Activated CD4-positive, alpha-beta T cell treated with anti-CD3 and anti-CD28 coated beads for 4 hours (primary cell): ENCODE results near the gene ALG6.
"Not testable (repeated sequence)": the region's sequence is repeated elsewhere in the genome, so short reads cannot be mapped to it uniquely, and the experiment has no call there.

Experiments
- DNase-seq, 2 donors: peaks; one replicate each; pipeline ENCODE4 v3.0.0-alpha.2; 2020

Gene ALG6

DNA sequence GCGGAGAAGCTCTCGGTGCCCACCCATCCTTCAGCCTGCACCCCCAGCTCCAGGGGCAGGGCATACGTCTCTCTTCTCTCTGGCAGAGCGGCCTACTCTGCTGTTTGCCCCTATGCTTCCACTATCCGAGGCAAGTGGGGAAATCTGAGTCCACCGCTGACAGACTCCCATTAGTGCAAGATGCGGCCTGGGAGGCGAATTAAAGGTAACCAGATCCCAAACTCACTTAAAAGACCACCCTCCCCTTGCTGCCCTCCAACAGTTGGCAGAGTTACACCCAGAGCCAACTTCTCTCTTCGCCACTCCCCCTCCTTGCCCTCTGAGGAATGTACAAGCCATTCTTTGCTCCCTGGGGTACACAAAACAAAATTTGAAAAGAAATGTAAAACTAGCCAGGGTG lies 38.6 kb upstream of the ALG6 start:
- no peak for DNase-seq

DNA sequence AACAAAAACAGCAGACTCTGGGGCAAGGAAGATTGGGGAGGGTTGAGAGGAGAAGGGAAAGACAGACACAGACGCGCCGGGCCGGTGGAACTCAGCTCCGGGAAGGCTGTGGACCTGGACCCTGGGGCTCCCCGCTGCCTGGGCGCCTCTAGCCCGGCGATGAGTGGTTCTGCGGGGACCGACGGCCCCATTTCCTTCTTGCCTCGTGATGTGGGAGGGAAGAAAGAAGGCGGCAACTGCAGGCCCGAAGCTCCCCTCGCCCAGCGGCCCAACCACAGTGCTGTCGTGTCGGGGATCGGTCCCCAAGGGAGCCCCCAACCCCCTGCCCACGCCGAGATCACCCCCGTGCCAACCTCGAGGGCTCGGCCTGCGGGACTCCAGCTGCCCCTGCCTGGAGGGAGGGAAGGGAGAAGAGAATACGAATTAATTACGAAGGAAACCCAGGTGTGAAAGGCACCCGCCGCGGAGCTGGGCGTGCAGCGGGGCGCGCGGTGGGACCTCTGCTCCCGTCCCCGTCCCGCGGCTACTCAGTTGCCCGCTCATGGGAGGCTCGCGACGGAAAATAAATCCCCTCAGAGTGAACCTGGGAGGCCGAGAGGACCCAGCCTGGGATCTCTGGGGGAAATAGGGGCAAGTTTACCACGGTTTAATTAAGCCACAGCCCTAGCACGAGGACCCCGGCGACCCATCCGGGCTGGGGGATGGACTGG lies 37.7 kb upstream of the ALG6 start:
- DNase-seq, result no peak

DNA sequence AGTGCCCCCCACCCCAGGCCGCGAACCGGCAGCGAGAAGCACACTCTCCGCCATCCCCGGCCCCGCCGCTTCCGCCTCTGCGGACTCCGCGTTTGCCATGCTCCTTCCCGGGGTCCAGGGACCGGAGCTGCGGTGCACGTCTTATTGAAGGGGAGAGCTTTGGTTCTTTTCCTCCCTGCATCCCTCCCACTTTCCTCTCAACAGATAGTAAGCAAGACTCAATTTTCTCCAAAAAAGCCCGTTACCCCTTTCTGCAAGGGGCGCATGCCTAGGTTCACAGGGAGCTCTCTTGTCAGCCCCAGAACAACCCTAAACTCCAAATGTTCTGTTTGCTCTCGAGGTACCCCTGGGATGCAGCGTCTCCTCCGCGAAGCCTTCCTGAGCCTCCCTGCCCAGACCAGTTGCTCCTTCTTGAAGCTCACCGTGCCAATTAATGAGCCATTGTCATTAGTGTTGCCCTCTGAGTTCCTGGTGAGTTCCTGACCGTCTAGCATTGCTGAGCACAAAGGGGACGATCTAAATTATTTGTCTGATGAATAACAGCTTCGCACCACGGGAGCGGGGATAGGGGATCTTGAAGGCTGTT lies 37.0 kb upstream of the ALG6 start:
- no peak for DNase-seq

DNA sequence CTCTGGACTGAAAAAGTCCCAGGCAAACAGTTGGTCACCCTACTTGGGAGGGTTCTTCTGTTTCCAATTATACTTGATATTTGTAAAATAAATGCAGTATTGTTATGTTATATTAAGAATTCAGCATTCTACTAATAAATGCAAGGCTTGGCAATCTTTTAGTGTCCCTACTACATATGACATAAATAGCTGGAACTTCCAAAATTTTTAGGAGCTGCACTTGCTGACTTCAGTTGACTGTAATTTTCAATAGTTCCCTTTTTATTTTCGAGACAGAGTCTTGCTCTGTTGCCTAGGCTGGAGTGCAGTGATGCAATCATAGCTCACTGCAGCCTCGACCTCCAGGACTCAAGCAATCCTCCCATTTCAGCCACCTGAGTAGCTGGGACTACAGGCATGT lies 25.0 kb upstream of the ALG6 start:
- no peak for DNase-seq

DNA sequence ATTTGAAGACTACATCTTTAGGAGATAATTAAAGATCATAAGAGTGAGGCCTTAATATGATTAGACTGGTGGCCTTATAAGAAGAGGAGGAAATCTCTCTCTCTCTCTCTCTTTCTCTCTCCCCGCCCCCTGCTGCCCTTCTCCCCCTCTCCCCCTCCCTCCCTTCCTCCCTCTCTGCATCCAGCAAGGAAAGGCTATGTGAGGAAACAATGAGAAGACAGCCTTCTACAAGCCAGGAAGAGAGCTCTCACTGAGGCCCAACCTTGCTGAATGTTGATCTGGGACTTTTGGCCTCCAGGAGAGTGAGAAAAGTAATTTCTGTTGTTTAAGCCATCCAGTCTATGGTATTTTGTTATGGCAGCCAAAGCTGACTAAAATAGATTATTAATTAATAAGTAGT lies 23.5 kb upstream of the ALG6 start:
- DNase-seq, result no peak

DNA sequence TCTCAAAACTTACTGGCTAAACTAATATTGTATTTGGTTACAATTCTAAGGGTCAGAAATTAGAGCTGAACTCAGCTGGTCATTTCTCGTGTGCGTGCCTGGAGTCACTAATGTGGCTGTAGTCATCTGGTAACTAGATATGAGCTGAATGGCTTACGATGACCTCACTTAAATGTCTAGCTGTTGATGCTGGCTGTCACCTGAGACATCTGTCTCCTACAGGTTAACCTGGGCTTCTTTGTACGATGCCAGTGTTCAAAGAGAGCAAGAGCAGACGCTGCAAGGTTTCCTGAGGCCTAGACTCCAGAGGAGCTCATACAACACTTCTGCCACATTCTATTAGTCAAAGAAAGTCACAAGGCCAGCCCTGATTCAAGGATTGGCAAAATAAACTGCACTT lies 17.1 kb upstream of the ALG6 start:
- DNase-seq, result no peak

DNA sequence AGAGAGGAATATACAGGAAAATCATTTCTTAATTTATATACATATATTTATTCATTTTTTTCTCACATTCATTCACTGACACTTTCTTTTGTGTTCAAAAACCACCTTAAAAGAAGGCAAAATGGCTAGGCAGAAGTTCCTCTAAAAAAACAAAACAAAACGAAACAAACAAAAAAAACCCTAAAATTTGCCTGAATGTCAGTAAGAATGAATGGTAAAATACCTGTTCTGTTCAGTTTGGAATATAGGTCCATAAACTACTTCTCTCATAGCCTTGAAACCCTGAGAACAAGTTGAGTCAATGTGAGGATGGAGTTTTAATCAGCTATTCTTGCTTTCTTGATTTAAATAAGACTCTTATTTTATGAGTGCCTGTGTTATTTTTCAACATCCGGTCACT lies 14.7 kb upstream of the ALG6 start:
- no peak for DNase-seq

DNA sequence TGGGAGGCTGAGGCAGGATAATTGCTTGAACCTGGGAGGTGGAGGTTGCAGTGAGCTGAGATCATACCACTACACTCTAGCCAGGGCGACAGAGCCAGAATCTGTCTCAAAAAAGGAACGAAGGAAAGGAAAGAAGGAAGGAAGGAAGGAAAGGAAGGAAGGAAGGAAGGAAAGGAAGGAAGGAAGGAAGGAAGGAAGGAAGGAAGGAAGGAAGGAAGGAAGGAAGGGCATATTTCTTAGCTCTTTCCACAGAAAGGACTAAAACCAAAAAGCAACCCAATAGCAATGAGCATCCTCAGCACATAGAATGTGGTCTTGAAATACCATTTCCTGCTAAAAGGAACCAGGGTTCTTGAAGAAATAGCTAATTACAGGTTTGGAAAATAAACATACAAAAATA lies 11.2 kb upstream of the ALG6 start:
- not testable (repeated sequence) for DNase-seq

DNA sequence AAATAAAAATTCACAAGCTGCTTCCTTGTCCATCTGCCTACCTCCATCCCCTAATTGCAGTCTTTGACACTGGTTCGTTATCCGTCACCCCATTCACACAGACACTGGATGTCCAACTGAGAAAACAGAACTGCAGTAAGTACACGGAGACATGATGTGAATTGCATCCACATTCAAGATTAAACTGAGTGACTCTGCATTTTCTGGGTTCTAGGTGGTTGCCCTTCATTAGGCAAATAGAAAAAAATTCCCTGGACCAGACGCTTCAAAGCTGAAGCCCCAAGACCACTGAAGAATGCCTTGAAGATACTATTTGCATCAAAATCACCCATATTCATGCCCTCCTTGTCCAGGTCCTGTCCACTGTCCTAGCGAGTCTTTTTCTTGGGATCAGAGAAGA lies 7.9 kb upstream of the ALG6 start:
- no peak for DNase-seq

DNA sequence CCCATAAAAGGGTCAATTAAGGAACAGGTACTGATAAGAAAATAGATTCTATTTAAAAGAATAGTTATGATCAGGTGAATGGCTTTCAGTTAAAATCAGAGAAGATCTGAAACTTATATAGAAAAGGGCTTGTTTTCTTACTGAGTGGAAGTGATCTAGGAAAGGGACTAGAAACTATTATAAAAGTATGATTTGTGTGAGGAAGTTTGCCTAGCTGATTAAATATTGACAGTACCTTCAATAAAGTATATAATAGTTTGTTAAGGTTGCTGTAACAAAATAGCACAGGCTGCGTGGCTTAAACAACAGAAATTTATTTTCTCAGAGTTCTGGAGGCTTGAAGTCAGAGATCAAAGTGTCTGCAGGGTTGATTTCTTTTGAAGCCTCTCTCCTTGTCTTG lies 5.4 kb upstream of the ALG6 start:
- no peak for DNase-seq

DNA sequence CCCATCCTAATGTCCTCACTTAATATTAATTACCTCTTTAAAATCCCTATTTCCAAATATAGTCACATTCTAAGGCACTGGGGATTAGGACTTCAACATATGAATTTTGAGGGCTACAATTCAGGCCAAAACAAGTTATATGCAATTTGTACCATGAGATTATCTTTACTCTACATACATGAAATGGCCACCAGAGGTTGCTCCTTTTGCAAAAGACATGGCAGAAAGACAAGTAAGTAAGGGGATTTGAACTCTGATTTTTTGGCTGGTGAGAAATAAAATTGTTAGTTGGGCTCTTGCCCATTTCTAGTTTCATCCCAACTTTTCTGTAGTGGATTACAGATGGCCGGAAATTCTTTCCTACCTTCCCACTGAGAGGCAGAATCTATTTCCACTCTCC lies 4.8 kb upstream of the ALG6 start:
- no peak for DNase-seq

DNA sequence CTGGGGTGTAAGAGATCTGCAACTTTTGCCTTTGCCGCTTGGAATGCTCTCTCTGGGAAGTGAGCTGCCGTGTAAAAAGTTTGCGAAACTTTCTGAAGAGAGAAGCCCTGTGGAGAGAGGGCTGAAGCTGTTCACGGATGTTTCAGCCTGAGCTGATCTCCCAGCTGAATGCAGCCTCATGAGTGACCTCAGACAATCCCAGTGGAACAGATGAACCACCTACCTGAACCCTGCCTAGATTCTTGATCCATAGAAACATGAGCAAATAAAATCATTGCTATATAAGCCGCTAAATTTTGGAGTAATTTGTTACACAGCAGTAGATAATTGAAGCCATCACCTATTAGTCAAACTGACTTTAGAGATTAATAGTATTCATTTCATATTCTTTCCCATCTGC lies 4.4 kb upstream of the ALG6 start:
- DNase-seq, result no peak

DNA sequence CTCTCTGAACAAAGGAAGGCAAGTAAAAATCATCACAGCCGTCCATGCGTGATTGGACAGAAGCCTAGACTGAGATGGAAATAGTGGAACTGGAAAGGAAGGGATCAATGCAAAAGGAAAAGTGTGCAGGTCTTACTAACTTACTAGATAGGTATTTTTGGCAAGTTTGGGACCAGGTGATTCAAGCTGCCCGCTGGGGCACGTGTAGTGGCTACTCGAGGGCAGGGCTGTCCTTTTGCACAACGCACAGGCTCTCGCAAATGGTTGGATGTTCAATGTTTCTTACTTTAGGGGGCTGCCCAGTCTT lies 566 bp upstream of the ALG6 start:
- no peak for DNase-seq

DNA sequence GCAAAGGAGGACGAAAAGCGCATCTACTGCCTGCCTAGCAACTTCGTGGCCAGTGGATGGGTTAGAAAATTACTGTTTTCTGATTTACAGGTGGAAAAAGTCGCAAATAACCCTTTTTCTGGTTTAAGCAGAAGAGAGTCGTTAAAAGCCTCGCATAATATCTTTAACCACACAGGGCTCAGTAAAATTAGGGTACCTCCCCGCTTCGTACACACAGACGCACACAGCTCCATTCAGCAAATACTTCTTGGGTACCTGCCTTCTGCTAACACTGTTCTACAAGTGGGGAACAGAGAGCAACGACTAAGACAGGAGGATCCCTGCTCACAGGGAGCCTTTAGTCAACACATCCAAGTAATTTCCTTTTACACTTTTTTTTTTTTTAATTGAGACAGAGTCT lies 704 bp downstream of the ALG6 start:
- no peak for DNase-seq

DNA sequence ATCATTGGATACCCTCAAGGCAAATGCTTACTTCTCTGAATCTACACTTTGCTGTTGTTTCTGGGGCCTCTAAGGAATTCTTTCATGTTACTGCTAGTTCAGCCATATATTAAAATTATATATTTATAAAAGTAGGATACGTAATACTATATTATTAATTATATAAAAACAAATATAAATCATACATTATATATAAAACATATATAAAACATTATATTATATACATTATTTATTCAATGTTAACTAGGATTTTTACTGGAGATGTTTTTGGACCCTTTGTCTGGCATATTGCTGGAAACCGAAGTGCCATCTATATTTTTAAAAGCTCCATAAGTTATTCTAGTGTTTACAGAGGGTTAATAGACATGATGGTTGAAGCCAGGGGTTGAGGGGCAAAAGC lies 12.2 kb downstream of the ALG6 start:
- no peak for DNase-seq

DNA sequence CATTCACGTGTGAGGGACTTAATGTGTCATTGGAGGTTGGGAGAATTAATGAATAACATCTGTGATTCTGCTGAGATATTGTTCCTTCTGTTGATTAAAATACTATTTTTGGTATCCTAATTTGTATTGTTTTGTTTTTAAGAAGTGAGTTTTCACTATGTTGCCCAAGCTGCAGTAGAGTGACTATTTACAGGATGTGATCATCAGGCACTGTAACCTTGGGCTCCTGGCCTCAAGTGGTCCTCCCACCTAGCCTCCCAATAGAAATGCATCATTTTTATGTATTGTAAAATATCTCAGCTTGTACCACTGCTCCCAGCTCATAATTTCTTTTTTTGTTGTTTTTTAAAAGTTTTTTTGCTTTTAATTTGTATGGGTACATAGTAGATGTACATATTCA lies 14.3 kb downstream of the ALG6 start:
- no peak for DNase-seq

DNA sequence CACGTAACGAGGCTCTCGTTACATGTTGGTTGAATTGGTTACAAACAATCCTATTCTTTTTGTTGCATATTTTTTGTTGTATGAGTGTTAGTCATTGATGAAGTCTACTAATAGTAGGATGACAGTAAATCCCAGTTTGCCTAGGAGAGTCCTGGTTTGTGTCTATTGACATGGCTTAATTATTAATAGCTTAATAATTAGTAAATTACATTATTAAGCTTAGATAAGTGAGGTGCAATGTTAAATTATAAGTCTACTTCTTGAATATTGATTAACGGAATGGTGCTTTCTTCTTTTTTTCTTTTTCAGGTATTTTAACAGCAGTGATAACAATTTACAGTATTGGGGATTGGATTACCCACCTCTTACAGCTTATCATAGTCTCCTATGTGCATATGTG lies 34.5 kb downstream of the ALG6 start:
- DNase-seq, result no peak

DNA sequence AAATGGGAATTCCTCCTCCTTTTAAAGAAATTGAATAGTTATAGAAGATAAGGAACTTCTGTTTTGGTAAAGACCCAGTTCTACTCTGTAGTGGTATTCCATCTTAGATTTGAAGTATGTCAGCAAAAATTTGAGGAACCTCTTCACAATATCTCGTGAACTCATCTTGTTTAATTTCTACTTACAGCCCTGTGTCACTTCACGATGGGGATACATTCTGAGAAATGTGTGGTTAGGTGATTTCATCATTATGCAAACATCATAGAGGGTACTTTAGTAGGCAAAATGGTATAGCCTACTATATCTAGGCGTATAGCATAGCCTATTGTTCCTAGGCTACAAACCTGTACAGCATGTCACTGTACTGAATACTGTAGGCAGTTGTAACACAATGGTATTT lies 36.0 kb downstream of the ALG6 start:
- DNase-seq, result no peak

DNA sequence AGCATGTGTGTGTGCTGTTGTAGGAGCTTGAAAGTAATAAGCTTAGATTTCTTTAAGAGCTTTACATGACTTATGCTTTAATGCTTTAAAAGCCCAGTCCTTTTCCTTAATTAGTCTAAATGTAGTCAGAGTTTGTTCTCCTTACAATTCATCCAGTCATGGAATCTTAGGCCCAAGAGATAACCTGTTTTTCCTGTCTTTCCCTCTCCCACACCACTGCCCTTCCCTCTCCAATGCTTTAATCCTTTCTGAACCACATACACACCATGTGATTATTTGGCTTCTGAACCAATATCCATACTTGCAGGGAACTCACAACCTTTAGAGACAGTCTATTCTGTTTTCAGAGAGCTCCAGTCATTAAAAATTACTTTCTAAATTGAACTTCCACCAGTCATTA lies 37.6 kb downstream of the ALG6 start:
- no peak for DNase-seq

DNA sequence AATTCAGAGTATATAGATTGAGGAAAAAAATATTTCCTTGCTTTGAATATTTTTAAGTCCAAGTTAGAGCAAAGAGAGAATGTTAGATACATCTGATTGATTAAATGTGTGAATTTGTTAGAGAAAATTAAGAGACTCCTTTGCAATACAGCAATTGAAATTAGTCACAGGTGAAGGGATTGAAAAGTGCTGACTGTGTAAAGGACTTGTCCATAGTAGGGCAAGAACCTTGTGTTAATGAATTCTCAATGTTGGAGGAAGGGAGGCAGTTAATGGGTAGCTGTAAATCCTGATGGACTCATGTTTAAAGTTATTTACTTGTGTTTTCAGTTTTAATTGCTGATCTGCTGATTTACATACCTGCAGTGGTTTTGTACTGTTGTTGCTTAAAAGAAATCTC lies 38.6 kb downstream of the ALG6 start:
- no peak for DNase-seq

DNA sequence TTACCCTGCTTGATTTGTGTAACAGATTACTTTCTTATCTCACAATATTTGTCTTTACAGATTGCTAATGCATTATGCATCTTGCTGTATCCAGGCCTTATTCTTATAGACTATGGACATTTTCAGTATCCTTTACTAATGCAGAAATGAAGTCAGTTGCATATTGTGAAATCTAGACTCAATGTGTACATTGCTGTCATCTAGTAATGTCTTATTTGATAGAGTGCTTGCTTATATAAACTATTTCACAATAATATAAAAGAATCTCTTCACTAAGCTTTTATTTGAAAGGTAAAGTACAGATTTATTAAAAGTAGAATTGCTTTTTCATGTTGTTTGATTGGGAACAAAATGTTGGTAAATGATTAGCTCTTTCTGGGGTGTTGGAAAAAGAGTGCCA lies 39.6 kb downstream of the ALG6 start:
- no peak for DNase-seq

DNA sequence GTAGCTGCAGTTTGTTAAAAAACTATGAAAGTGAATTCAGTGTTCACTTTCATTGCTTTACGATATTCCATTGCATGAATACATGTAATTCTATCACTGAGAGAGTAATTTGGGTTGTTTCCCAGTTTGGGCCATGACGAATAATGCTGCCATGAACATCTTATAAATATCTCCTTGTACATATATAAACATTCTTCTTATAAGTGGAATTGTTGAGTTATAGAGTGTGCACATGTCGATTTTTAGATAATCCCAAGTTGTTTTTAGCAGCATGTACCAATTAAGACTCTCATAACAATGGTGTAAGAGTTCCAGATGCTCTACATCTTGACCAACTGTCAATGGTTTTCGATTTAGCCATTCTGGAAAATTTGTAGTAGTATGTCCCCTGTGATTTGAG lies 40.9 kb downstream of the ALG6 start:
- DNase-seq, result no peak

DNA sequence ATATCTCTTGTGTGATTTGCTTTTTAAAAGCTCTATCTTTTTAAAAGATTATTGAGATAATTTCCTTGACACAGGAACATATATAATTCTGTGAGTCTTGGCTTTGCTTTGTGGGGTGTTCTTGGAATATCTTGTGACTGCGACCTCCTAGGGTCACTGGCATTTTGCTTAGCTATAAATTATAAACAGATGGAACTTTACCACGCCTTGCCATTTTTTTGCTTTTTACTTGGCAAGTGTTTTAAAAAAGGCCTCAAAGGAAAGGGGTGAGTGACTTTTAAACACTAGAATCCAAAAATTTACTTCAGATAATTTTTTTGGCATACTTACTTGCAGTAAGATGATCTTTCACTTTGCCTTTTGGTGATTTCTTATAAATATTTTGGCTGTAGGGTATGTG lies 43.6 kb downstream of the ALG6 start:
- DNase-seq, result no peak

DNA sequence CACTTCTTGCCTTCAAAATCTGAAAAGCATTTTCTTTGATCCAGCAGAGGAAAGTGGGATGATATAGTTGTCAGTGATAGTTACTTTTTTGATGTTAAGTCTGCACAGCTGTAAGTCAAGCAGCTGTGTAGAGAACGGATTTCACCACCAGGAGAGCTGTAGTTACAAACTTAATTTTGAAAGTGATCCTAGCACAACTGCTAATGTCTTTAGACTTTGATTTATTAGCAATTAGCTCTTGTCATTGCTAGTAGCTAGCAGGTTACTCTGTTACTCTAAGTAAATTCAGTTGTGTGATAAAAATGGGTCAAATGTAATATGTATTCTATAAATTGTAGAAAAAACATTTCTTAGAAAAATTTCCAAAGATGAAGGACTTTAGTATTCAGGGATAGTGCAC lies 46.0 kb downstream of the ALG6 start:
- no peak for DNase-seq

DNA sequence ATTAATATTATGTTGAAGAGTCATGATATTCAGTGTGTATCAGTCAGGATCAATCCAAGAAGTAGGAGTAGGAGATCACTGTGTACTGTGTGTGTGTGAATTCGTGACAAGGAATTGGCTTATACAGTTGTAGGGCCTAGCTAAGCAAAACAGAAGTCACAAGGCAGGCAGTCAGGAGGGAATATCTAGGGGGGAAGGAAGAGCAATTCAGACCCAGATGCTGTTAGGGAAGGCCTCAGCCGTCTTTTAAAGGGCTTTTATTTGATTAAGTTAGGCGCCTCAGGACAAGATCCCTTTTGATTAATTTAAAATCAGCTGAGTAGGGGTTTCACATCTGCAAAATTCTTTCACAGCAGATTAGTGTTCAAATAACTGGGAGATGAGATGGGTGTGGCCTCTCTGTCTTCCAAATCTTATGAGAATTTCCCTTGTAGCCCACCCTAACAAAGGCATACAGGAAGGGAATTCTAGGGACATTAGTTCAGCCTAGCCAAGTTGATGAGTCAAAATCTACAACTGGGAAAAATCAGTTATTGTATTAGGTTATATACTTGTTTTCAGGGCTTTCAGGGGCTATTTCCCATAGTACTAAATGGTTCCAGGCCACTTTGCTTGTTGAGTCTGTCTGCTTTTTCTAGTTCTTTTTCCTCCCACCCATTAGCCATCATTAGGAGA lies 47.4 kb downstream of the ALG6 start:
- DNase-seq, result no peak
